Occipital lobe (tissue), 2 donors: ENCODE measurements around the gene EBF3. TPM values are rescaled to one million over a fixed set of nuclear protein-coding genes. Genes with fewer than 3 reads are reported as not detected.

Experiments used
- DNase-seq: peaks from one replicate; lab custom pipeline; 2025; lab: John Stamatoyannopoulos, UW
- total RNA-seq: library from RNA; depleted of rRNA; stranded (reverse); fragments of >200 nt; gene quantifications from one replicate; pipeline ENCODE4 v1.2.3, GENCODE V29; 2014

EBF3 gene
- total RNA-seq, 1 donor from 2014 or later = 0.31 TPM

DNA sequence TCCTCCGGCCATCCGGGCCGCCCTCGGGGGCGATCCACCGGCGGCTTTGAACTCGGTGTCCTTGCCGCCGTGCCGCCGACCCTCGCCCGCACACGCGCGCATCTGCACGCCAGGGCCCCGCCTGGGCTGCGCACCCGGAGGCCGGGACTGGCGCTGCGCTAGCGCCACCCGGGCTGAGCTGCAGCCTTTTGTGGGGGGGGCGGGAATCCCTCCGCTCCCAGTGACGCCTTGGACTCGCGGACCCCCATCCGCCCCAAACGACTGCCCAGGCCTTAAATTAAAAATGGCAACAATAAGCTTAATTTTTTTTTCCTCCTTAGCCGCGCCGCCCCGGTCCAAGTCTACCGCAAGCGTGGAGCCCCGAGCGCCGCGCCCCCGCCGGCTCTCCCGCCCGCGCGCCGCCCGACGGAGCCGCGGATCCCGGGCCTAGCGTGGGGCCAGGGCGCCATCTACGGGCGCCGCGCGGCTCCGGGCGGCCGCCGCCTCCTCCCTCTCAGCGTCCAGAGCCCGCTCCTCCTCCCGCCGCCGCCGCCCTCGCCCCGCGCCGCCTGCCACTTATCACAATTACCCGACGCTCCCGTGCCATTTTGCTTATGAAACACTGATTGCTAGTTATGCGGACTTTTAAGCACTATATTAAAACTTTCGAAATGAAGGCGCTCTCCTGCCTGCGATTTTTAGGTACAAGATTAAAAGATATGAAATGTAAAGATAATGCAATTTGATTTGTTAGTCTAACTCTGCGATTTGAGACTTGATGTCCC lies 7.5 kb upstream of the EBF3 start:
- no peak for DNase-seq

DNA sequence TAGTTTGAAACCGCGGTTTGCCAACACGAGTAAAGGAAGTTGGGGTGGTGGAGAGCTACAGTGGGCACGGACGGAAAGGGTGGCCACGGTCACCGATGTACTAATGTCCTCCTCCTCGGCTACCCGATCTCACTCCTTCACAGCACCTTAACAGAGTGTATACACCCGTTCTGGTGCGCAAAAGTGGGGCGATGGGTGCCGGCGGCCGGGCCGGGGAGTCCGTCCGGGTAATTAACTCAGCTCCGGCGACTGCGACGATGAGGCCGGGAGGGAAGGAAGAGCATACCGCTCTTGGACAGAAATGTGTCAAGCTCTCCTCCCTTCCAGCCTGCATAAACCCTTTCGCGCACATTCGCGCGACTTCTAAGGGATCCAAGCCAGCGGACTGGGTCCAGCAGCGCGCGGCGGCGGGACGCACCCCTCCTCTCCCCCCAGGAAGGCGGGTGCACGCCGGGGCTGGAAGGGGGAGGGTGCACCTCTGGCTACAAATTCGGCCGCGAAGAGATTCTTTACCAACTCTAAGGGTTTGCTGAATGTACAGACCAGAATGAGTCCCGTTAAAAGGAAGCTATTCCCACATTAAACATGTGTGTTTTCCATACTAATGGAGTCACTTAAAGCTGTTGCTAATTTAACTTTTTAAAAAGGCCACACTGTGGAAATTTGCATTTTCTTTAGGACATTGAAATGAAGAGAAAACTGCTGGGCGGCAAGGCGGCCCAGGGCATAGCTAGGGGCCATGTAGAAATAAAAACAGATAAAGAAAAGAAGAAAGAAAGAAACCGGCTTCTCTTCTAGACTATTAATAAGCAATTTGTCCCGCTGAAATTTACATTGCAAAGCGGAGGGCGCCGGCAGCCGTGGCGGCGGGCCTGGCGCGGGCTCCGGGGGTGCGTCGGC lies 6.6 kb upstream of the EBF3 start:
- DNase-seq = no peak

DNA sequence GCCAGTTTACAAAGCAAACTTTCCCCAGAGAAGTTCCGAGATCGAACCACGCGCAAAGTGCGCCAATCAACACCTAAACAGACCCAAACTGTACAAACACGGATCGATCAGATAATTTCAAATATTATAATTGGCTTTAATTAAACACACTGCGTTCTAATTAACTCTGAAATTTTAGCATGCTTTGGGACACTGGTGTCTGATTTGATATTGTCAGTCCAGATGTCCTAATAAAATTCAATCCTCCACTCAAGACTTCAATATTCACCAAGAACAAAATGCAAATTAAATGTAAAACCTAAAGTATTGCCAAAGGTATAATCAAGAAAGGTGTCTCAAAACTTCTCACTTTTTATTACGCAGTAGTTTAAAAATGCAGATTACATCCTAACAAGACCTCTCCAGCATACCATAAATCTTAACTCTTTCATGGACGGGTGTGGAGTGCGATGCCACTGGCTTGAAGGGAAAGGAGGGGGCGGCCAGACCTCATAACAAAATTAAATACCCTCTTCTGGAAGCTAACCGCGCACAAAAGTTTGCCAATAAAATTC lies 5.9 kb upstream of the EBF3 start:
- no peak for DNase-seq

DNA sequence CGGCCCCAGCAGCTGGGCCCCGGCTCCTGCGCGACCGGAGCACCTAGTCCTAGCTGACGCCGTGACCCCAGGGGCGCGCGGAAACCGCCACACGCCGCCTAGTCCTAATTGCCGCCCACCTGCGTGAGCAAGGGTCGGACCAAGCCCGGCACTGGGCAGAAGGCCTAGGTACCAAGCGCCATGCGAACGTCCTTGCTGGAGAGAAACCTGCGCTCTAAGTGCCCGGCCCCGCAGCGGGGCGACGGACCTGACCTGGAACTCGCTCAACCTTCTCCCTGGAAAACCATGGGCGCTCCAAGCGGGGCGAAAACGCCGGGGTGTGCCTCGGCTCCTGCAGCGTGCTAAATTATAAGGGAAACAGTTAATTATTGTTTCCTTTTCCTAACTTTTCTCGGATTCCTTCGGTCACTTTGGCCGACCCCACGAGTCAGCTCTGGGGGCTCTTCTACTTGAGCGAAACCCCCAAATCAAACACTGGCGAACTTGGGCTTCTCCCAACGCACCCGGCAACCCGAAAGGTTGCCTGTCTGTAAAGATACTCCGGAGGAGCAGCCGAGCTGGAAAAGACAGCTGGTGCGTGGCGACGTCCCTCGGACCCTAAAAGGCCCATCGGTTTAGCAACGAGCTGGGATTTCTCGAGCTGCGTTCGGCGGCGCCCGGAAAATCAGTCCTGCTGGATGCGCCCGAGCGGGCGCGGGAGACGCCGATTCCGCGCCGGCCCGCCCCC lies 5.3 kb upstream of the EBF3 start:
- no peak for DNase-seq

DNA sequence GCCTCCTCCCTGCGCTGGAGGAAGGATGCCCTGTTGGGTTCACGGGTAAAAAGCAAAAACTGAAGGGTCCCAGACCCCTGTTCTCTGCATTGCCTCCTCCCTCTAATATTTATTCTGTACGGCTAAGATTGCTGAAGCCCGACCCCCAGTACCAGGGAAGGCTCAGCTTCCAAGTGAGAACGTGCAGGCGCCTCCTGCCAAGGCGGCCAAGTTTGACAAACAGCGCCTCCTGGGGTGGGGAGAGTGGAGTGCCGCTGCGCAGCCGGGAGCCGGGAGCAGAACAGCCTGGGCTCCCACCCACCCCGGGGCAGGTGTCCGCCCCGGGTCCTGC lies 4.7 kb upstream of the EBF3 start:
- DNase-seq = no peak

DNA sequence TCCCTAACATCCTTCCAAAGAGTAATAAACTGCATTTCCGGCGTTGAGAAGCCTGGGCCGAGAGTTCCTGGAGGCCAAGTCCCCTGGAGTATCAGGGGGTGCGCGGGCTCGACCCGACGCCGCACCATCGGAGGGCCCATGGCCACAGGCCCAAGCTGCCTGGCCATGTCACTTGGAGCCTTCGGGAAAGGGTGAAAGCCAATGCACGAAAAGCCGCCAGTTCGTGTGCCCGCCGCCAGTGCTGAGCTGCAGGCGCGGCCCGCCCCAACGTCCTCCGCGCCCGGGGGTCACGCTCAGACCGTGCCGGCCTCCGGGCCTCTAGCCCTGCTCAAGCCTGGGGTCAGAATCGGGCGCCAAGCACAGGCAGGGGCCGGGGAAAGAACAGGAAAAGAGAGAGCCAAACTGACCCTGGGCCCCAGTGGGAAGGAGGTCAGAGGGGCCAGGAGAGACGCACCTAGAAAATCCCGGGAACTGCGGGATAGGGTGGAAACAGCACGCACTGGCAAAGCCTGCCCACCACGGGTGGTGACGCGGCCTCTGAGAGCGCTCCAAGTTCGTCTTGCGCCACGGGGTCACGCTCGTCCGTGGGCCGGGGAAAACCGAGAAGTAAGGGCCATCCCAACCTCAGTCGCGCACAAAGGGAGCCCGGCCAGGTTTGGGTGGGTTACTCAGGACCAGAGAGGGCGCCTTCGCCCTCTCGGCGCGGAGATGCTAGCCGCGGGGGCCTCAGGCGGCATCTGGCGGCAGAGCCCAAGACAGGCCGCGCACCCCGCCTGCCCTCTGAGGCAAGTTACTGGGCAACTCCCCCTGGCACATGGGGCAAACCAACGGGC lies 4.2 kb upstream of the EBF3 start:
- no peak for DNase-seq

DNA sequence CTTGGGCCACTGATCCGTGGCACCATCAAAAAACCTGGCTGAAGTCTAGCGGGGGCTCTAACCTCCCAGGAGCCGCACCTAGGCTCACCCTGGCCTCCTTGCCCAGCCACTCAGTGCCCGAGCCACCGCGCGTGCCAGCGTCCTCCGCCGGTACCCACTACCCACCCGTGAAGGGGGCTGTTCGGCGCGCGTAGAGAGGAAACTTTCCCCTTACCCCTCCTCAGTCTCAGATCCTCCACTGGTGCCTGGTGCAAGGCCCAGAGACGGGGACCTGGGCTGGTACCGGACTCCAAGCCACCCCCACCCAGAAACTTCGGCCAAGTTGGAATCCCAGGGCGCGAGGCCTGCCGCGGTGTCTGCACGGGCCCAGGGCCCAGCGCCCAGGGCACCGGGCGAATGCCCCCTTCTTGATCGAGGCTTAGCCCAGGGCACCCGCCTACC lies 3.5 kb upstream of the EBF3 start:
- no peak for DNase-seq

DNA sequence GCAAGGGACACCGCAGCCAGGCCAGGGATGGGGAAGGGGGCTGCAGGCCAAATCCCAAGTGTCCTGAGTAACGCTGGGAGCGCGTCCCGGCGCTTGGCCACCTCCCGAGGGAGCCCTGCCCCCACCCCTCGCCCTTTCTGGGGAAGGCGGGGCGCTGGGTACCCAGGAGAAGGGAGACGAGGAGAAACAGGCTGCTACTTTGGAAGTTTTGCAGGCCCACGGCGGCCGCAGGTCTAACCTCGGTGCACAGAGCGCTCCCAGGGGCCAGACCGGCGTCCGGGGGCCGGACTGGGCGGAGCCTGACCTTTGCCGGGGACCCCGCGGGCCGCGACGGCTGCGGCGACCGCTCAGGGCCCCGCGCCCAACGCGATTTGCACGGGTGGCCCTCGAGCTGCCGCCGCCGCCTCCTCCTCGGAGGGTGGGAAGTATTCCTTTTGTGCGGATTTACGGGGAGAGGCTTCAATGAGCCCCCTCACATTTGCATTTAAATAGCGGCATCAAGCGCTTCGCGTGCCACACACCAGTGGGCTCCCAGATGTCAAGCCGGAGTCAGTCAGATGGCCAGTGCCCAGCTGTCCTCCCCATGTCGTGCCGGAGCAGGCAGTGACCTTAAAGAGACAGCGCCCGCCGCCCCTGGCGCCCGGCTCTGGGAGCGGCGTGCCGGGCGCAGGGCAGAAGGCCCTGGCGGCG lies 3.0 kb upstream of the EBF3 start:
- DNase-seq = no peak

DNA sequence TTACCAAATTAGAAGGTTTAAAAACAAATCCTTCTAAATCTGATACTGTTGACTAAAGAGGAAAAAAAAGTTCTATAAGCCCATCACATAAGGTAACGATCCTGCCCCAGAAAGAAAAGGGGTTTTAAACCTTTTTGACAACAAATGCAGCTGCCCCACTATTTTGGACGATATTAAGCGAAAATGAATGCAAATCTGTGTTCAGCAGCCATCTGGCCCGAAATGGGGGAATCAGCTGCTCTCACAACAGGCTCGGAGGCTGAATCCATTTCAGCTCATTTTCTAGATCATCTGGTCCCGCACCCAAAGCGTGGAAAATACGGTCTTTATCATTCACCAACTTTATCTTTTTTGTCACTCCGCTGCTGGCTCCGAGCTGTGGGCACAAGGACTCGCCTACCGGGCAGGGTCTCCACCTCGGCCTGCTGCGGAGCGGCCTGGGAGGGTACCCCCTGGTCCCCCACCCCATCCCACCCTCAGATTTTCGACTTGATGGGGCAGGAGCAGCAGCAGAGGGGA lies 2.4 kb upstream of the EBF3 start:
- no peak for DNase-seq

DNA sequence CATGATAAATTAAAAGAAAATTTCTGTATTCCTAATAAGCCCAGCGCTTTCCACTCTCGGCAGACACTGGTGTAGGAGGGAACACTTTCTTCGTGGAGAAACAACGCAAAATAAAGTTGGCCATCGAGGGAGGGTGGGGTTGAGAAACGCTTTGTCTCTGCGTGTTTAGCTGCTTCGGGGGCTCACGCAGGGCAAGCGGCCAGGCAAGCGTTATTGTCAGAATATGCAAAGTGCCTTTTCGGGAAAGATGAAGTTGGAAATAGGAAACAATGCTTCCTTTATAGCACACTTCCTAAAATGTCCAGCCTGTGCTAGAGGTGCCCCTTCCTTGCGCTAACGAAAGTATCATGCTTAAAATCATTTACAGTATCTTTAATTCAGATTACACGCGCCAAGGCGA lies 1.9 kb upstream of the EBF3 start:
- no peak for DNase-seq

DNA sequence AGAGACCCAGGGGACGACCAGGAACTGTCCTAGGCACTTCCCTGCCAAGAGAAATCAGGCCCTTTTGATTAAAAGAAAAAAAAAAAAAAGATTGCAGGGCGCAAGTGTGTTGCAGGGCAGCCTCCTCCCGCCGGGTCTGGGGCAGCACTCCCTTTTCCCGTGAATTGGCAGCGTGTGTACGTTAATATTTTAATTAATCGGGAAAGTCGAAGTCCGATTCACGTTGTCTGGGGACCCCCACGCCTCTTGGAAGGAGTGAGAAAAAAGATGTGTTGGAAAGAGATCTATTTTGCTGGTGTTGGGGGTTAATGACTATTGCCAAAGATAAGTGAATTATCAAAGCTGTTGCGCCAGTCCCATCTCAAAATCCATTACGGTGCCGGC lies 1.3 kb upstream of the EBF3 start:
- DNase-seq = no peak

DNA sequence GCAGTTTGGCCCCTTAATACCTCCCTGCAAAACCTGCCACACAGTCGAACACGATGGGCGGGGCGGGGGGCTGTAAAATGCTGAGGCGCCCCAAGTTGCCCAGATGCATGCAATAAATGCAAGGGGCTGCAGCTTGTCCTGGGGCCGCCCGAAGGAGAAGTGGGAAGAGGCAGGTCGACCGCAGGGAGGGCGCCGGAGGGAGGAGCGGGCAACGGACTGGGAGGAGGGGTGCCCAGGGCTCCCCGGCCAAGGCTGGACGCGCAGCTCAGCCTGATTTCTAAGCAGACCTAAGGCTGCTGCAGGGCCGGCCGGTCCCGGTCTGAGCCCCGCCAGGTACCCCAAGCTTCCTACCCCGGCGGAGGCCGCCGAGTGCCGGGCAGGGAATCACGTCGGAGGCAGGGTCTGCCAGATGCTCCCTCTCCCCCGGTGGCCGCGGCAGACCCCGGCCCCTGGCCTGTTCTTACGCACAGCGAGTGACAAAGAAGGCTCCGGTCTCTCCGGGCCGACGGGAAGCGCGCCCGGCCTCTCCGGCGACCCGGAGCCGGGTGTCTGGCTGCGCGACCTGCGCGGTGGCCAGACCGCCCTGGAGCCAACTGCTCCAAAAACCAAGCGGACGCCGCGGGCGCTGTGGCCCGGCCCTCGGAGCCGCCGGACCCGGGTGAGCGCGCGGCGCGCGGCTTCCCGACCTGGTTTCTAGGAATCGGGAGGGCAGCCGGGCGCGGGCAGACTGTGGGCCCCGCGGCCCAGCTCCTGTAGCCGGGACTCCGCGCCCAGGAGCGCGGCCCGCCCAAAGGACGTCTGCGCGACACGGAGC lies 744 bp upstream of the EBF3 start:
- no peak for DNase-seq

DNA sequence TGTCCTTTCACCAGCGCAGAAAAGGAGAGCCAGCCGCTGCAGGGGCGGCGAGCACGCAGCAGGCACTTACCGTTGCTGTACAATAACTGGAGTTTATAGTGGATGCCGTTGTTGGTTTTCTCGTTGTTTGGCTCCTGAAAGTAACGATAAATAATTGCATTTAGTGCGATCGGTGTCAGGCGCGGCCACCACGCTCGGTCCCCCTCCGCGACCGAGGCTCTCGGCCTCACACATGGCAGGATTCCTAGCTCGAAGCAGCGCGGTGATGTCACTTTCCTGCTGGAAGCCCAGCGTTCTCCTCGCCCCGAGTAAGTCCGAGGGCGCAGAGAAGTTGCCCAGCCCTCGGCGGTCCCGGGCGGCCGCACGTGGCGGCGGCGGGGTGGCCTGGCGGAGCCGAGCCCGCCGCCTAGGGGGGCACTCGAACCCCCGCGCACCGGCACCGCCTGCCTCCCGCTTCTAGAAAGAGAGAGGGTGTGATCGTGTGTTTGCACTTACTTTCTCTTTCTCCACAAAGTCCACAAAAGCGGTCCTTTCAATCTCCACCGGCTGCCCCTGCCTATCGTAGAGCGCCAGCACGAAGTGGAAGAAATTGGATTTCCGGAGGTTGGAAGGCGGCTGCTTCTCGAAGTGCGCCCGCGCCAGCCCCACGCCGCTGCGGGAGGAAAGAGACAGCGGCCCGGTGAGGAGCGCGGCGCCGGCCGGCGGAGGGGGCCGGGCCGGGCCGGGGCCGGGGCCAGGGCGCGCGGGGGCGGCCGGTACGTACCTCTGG lies 1.0 kb downstream of the EBF3 start:
- no peak for DNase-seq

DNA sequence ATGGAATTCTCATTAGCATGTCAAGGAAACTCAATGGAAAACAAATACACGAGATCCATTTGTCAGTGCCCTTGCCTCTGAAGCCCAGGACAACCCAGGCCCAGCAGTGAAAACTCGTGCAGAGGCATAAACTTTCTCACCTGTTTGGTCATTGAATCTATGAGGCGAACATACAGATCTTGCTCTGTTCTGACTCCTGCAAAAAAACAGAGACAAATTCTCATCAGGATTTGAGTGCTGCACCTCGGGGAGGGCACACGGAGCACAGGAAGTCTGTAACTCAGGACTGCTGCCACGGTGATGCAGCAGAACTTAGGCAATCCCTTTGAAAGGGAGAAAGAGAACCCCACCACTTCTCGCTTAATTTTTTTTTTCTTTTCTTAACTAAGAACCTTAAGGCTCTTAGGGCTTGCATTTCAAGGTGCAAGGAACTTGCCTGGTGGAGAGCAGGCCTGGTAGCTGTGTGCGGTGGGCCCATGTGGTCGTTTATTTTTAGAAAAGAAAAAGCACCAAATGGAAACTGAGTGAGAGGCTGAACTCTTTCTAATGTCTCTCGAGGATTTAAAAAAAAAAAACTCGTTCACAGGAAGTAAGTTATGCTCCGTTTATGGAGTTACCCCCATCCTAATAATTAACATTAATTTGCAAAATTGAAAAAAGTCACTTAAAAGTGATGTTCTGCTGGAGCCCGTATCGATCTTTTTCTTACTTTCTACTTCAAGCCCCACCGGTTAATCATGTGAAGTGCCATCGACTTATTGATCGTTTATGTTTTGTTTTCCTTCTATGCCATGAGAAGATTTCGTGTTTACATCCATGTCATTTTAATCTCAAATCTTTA lies 1.8 kb downstream of the EBF3 start:
- DNase-seq = no peak

DNA sequence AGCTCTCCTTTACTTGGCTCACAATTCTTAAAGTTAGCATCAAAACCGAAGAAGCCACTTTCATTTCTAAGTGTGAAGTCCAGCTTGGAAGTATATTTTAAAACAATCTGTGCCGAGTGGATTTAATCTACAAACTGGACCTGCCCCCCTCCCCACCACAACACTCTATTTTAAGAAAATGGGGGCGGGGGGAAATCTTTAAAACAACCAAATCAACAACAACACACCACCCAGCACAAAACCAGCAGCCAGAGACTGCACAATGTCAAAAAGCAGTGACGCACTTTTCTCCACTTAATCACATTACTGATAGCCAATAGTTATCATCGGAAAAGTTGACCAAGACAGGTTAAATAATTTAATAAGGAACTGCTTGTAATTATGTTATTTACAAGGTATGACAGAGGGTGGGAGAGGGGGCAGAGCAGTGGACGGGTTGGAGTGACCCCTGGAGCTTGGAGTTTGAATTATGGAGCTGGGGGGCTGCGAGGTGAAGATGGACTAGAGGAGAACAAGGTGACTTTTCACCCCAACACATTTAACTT lies 2.8 kb downstream of the EBF3 start:
- no peak for DNase-seq

DNA sequence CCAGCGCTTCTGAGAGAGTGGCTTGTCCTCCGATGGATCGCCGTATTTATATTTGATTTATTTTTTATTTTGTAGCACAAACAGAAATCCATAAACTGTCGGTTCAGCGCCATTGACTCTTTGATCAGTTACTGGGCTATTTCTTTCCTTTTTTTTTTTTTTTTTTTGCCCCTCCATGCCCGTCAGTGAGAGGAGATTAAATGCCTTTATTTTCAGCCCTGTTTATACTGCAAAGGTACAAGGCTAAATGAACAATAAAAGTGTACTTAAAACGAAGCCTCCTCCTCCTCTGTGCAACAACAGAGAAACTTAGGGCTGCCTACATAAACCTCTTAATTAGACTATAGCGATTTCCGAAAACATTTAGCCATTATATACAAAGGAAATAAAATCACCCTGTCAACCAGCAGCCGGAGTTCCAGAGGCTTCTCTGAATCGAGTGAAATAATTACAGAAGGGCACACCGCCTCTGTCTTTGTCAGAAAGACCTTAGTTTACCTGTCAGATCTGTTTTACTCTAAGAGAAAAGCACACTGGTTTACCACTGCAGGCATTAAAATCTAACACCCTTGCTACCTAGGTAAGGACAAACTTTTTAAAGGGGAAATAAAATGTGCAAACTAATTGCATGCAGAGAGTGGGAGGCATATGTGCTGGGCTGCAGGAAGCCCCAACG lies 3.5 kb downstream of the EBF3 start:
- no peak for DNase-seq
